Mammary epithelial cell (primary cell): Measurements from ENCODE around the gene BCCIP.

Experiments
- EZH2 ChIP-seq: IDR thresholded peaks from 2 replicates; pipeline ENCODE4 v1.6.1; 2012; ENCODE audit warnings: low read length, inconsistent platforms, borderline replicate concordance
- TF ChIP-seq, protein P1 (sequence below), 2 donors: IDR thresholded peaks in 1 of 2; conservative IDR thresholded peaks in 1 of 2; 2 replicates each; pipeline ENCODE4 v1.5.1; 2011 to 2012; ENCODE audit warnings: inconsistent platforms in 2 of 2, low read length in 2 of 2, mild to moderate bottlenecking in 2 of 2, control low read depth in 1 of 2, low read depth in 1 of 2; ENCODE audit not compliant: insufficient read depth in 1 of 2; ENCODE audit errors: extremely low read depth in 1 of 2

DNA sequence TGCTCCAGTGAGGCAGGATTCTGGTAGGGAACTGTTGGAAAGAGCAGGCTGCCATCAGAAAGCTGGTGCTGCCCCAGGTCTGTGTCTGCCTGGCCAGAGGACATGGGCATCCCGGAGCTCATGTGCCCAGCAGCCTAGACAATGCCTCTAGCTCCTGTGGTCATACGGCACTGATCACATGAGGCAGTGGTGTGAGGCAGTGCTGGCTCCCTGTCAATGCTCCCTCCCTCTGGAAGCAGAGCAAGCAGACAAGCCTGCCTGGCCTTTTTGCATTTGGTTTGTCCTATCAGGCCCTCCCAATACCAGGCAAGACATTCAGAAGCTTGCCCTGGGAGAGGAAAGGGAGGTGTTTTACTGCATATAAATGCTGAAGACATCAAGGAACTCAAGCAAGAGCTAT is 28.2 kb upstream of the BCCIP start:
- TF ChIP-seq, protein P1, sequence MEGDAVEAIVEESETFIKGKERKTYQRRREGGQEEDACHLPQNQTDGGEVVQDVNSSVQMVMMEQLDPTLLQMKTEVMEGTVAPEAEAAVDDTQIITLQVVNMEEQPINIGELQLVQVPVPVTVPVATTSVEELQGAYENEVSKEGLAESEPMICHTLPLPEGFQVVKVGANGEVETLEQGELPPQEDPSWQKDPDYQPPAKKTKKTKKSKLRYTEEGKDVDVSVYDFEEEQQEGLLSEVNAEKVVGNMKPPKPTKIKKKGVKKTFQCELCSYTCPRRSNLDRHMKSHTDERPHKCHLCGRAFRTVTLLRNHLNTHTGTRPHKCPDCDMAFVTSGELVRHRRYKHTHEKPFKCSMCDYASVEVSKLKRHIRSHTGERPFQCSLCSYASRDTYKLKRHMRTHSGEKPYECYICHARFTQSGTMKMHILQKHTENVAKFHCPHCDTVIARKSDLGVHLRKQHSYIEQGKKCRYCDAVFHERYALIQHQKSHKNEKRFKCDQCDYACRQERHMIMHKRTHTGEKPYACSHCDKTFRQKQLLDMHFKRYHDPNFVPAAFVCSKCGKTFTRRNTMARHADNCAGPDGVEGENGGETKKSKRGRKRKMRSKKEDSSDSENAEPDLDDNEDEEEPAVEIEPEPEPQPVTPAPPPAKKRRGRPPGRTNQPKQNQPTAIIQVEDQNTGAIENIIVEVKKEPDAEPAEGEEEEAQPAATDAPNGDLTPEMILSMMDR (conservative IDR thresholded peaks at IDR 0.05 in 1 of 2, IDR thresholded peaks at IDR 0.05 in 1 of 2; ENCODE audit: extremely low read depth in 1 of 2, insufficient read depth in 1 of 2, low read depth in 1 of 2, low read length in 2 of 2) = no peak
- no peak for TF ChIP-seq EZH2
